H1 (cell line): Measurements from ENCODE around the gene STX10. TPM values are rescaled to one million over a fixed set of nuclear protein-coding genes. Genes with fewer than 3 reads are reported as not detected.

ENCODE experiments used
- ATF3 ChIP-seq: IDR thresholded peaks from 2 replicates; pipeline ENCODE4 v1.6.1; 2011; ENCODE audit warnings: low read depth, mild to moderate bottlenecking, low read length; ENCODE audit not compliant: insufficient read depth
- GABPA ChIP-seq: IDR thresholded peaks from 2 replicates; pipeline ENCODE4 v1.6.1; 2011; ENCODE audit warnings: mild to moderate bottlenecking, low read length, moderate library complexity, borderline replicate concordance; ENCODE audit not compliant: insufficient read depth
- polyA plus RNA-seq, 7 experiments: library from polyadenylated mRNA; depleted of rRNA in 3 of 7; stranded (reverse) in 5 of 7; unstranded in 2 of 7; fragments of >200 nt in 5 of 7; fragments of 200-250 nt in 2 of 7; gene quantifications; 1 replicate in 5 of 7; 2 replicates in 1 of 7; 4 replicates in 1 of 7; pipeline versions ENCODE4 v1.2.1 to v1.2.3, GENCODE V29; 2011 to 2013; ENCODE audit warnings: missing spikeins in 2 of 7, mixed read lengths in 2 of 7
- total RNA-seq: library from RNA; stranded (reverse); fragmentation: NEBNext Ultra II Directional; extraction: Animal tissue kit (Norgen Biotek cat#: 25700); gene quantifications from 2 replicates; pipeline ENCODE4 v1.2.1, GENCODE V29; 2021

STX10 gene
- total and polyA plus RNA-seq, 2 of the 8 experiments (the other 6 are each of a cell fraction or from before 2014, with no cell fraction given): 53.0 to 80.1 TPM

GRCh38 chr19:13176345-13176744, 26.2 kb upstream of the STX10 start (continued):
- TF ChIP-seq GABPA: no peak
- no peak for TF ChIP-seq ATF3
